RWPE2 (cell line): ENCODE data around the gene NVL.

ENCODE experiments used
- ATAC-seq: fragments of 200-7000 bp; cut with Tn5 transposase; 3 replicates; pipeline ENCODE4 v1.9.1; 2021; ENCODE audit warnings: low read depth
- DNase-seq: peaks from one replicate; pipeline ENCODE4 v3.0.0-alpha.2; 2020; ENCODE audit warnings: low spot score
- H3K27ac ChIP-seq: fragments of 450-650 bp; 2 replicates; pipeline ENCODE4 v1.5.1; 2017; ENCODE audit warnings: mild to moderate bottlenecking; ENCODE audit not compliant: poor library complexity, severe bottlenecking
- H3K27me3 ChIP-seq: fragments of 250-450 bp; sonication (Bioruptor Pico); 2 replicates; pipeline ENCODE4 v1.5.1; 2021; ENCODE audit warnings: mild to moderate bottlenecking, moderate library complexity; ENCODE audit not compliant: insufficient read depth, poor library complexity, severe bottlenecking
- H3K36me3 ChIP-seq: fragments of 250-450 bp; sonication (Bioruptor Pico); 2 replicates; pipeline ENCODE4 v1.5.1; 2020; ENCODE audit warnings: low read depth, mild to moderate bottlenecking, moderate library complexity
- H3K4me1 ChIP-seq: fragments of 250-450 bp; sonication (Bioruptor Pico); 2 replicates; pipeline ENCODE4 v1.5.1; 2021; ENCODE audit warnings: mild to moderate bottlenecking, moderate library complexity; ENCODE audit not compliant: insufficient read depth, poor library complexity, severe bottlenecking
- H3K4me3 ChIP-seq: fragments of 250-450 bp; sonication (Bioruptor Pico); 2 replicates; pipeline ENCODE4 v1.5.1; 2021; ENCODE audit warnings: mild to moderate bottlenecking, moderate library complexity; ENCODE audit not compliant: severe bottlenecking
- H3K9me3 ChIP-seq: fragments of 250-450 bp; sonication (Bioruptor Pico); 2 replicates; pipeline ENCODE4 v1.5.1; 2021; ENCODE audit warnings: mild to moderate bottlenecking, moderate library complexity; ENCODE audit not compliant: severe bottlenecking
- CTCF ChIP-seq: fragments of 450-650 bp; IDR thresholded peaks from one replicate; pipeline ENCODE4 v1.5.1; 2017; ENCODE audit warnings: mild to moderate bottlenecking, moderate library complexity; ENCODE audit not compliant: poor library complexity, severe bottlenecking

Gene NVL

GRCh38 chr1:224237119-224237881 lies 92.7 kb downstream of the NVL start:
- no peaks in the 10 kb centered on the region for H3K9me3 ChIP-seq
- H3K36me3 ChIP-seq: no peaks in the 10 kb centered on the region
- H3K4me3 ChIP-seq: no peak overlapping the region
- no peak for DNase-seq
- no peak for ATAC-seq
- no peaks in the 10 kb centered on the region for H3K4me1 ChIP-seq
- no peak for TF ChIP-seq CTCF
- H3K27me3 ChIP-seq: no peaks in the 10 kb centered on the region
- no peak overlapping the region for H3K27ac ChIP-seq

GRCh38 chr1:224235813-224236493 lies 94.0 kb downstream of the NVL start:
- Histone ChIP-seq H3K36me3 (no peaks in the 10 kb centered on the region), H3K4me3 (no peak overlapping the region), H3K4me1 (no peaks in the 10 kb centered on the region), H3K27me3 (no peaks in the 10 kb centered on the region), H3K27ac (no peak overlapping the region), H3K9me3 (no peaks in the 10 kb centered on the region)
- no peak for TF ChIP-seq CTCF
- ATAC-seq (no peak), DNase-seq (no peak)

GRCh38 chr1:224234017-224234416 lies 96.0 kb downstream of the NVL start:
- DNase-seq (no peak), ATAC-seq (no peak)
- no peak overlapping the region for H3K4me3 ChIP-seq
- no peaks in the 10 kb centered on the region for H3K9me3 ChIP-seq
- no peak for TF ChIP-seq CTCF
- H3K4me1 ChIP-seq: no peaks in the 10 kb centered on the region
- no peaks in the 10 kb centered on the region for H3K27me3 ChIP-seq
- no peaks in the 10 kb centered on the region for H3K36me3 ChIP-seq
- H3K27ac ChIP-seq: no peak overlapping the region

GRCh38 chr1:224226849-224227502 lies 103.0 kb downstream of the NVL start:
- TF ChIP-seq CTCF: no peak
- Histone ChIP-seq H3K36me3 (no peaks in the 10 kb centered on the region), H3K4me3 (no peak overlapping the region), H3K27ac (no peak overlapping the region), H3K27me3 (no peaks in the 10 kb centered on the region), H3K4me1 (no peaks in the 10 kb centered on the region), H3K9me3 (no peaks in the 10 kb centered on the region)
- ATAC-seq (no peak), DNase-seq (no peak)
